Tibial nerve (tissue), 4 donors: Measurements from ENCODE around the gene CACNA1B. TPM values are rescaled to one million over a fixed set of nuclear protein-coding genes. Genes with fewer than 3 reads are reported as not detected.

Experiments
- DNase-seq, 2 donors: peaks; one replicate each; pipeline ENCODE4 v3.0.0-alpha.2; 2019; ENCODE audit warnings: low spot score in 2 of 2
- H3K27ac ChIP-seq, 4 donors: fragments of 200-600 bp; sonication (generic) in 3 of 4; one replicate each; pipeline ENCODE4 v1.5.1; 2017 to 2019; ENCODE audit warnings: mild to moderate bottlenecking in 1 of 4
- H3K27me3 ChIP-seq, 2 donors: fragments of 200-600 bp; sonication (generic) in 1 of 2; one replicate each; pipeline versions ENCODE4 v1.5.1 to v1.6.0; 2017 to 2019
- H3K36me3 ChIP-seq, 3 donors: fragments of 200-600 bp; sonication (generic); one replicate each; pipeline ENCODE4 v1.5.1; 2018 to 2019
- H3K4me1 ChIP-seq, 4 donors: fragments of 200-600 bp; sonication (generic) in 3 of 4; one replicate each; pipeline ENCODE4 v1.5.1; 2017 to 2019
- H3K4me3 ChIP-seq, 4 donors: fragments of 200-600 bp; sonication (generic) in 3 of 4; one replicate each; pipeline ENCODE4 v1.5.1; 2017 to 2019; ENCODE audit warnings: mild to moderate bottlenecking in 1 of 4, moderate library complexity in 1 of 4
- H3K9me3 ChIP-seq, 4 donors: fragments of 200-600 bp; sonication (generic) in 3 of 4; one replicate each; pipeline ENCODE4 v1.5.1; 2017 to 2019
- EP300 ChIP-seq, 2 donors: sonication (generic); formaldehyde crosslinking; IDR thresholded peaks; one replicate each; pipeline ENCODE4 v1.6.1; 2017; ENCODE audit warnings: antibody characterized with exemption in 2 of 2, mild to moderate bottlenecking in 1 of 2
- POLR2A ChIP-seq, 2 donors: fragments of 450-650 bp; IDR thresholded peaks; one replicate each; pipeline ENCODE4 v1.6.1; 2017; ENCODE audit warnings: antibody characterized with exemption in 2 of 2, mild to moderate bottlenecking in 2 of 2, moderate library complexity in 2 of 2
- WGBS, 2 donors: methylation state at CpG; one replicate each; pipeline ENCODE4 v1.1.5; 2018; 5-methylcytosine and 5-hydroxymethylcytosine counted together
- total RNA-seq, 4 donors: library from RNA; depleted of rRNA; stranded (reverse); fragments of >200 nt; gene quantifications; one replicate each; pipeline ENCODE4 v1.1.0, GENCODE V29; 2016
- TF ChIP-seq, protein P1 (sequence below), 5 experiments: fragments of 200-600 bp in 3 of 5; fragments of 450-650 bp in 2 of 5; sonication (generic) in 3 of 5; IDR thresholded peaks; one replicate each; pipeline ENCODE4 v1.5.1; 2016 to 2019; ENCODE audit warnings: antibody characterized with exemption in 5 of 5, mild to moderate bottlenecking in 3 of 5, moderate library complexity in 2 of 5

Gene CACNA1B
- total RNA-seq, 4 donors from 2014 or later, result under 0.01 TPM; not detected in 2

DNA sequence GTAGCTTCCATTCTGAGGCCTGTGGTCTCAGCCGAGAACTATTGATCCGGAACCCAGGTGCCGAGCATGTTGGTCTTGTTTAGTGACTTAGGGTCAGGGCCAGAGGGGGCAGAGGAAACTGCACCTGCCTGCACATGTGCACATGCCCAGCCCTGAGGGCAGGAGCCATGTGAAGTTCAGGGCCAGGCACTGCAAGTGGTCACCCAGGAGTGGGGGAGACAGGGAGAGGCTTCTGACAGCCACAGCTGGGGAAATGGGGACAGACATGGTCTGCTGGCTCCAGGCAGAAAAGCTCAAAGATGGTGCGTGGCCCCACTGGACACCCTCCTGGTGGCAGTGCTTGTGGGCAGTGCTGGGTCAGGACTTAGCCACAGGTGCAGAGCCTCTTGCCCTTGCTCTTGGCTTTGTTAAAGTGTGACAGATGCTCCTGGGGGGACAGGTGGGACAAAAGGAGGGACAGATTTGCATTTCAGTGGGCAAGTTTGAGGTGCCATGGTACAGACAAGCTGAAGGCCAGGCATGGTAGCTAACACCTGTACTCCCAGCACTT, 134.4 kb downstream of the CACNA1B start:
- H3K27ac ChIP-seq, result no peak overlapping the region
- no peaks in the 10 kb centered on the region for H3K9me3 ChIP-seq
- WGBS, 2 donors, result 80 to 89% methylated on average over 4 of the region's 4 CpGs
- no peaks in the 10 kb centered on the region for H3K4me1 ChIP-seq
- no peaks in the 10 kb centered on the region for H3K36me3 ChIP-seq
- H3K27me3 ChIP-seq, result no peaks in the 10 kb centered on the region
- H3K4me3 ChIP-seq, result no peak overlapping the region
- no peak for DNase-seq
- TF ChIP-seq POLR2A (IDR thresholded peaks at IDR 0.05) (no peak), EP300 (IDR thresholded peaks at IDR 0.05) (no peak)
- TF ChIP-seq, protein P1, sequence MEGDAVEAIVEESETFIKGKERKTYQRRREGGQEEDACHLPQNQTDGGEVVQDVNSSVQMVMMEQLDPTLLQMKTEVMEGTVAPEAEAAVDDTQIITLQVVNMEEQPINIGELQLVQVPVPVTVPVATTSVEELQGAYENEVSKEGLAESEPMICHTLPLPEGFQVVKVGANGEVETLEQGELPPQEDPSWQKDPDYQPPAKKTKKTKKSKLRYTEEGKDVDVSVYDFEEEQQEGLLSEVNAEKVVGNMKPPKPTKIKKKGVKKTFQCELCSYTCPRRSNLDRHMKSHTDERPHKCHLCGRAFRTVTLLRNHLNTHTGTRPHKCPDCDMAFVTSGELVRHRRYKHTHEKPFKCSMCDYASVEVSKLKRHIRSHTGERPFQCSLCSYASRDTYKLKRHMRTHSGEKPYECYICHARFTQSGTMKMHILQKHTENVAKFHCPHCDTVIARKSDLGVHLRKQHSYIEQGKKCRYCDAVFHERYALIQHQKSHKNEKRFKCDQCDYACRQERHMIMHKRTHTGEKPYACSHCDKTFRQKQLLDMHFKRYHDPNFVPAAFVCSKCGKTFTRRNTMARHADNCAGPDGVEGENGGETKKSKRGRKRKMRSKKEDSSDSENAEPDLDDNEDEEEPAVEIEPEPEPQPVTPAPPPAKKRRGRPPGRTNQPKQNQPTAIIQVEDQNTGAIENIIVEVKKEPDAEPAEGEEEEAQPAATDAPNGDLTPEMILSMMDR (IDR thresholded peaks at IDR 0.05), result no peak

DNA sequence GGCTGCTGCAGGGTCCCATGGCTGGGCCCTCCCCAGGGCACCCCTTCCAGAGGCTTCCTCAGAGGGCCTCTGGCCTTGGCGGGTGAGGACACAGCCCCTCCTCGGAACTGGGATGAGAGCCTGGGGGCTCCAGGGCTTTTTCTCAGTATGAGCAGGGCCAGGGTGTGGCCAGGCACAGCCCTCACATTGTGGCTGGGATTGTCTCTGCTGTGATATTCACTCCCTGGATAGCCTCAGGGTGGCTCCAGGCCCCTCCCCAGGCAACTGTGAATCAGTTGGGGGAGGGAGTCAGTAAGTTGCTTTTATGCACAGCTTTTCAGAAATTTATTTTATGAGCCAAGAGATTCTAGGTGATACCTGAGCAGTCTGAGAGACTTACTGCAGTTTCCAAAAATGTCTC, 135.7 kb downstream of the CACNA1B start:
- TF ChIP-seq, protein P1 (IDR thresholded peaks at IDR 0.05), result no peak
- TF ChIP-seq EP300 (IDR thresholded peaks at IDR 0.05) (no peak), POLR2A (IDR thresholded peaks at IDR 0.05) (no peak)
- WGBS, 2 donors, result 55 to 76% methylated on average over 2 of the region's 2 CpGs
- H3K27ac ChIP-seq, result no peak overlapping the region
- no peaks in the 10 kb centered on the region for H3K27me3 ChIP-seq
- no peak for DNase-seq
- no peak overlapping the region for H3K4me3 ChIP-seq
- H3K36me3 ChIP-seq, result no peaks in the 10 kb centered on the region
- H3K9me3 ChIP-seq, result no peaks in the 10 kb centered on the region
- no peaks in the 10 kb centered on the region for H3K4me1 ChIP-seq

DNA sequence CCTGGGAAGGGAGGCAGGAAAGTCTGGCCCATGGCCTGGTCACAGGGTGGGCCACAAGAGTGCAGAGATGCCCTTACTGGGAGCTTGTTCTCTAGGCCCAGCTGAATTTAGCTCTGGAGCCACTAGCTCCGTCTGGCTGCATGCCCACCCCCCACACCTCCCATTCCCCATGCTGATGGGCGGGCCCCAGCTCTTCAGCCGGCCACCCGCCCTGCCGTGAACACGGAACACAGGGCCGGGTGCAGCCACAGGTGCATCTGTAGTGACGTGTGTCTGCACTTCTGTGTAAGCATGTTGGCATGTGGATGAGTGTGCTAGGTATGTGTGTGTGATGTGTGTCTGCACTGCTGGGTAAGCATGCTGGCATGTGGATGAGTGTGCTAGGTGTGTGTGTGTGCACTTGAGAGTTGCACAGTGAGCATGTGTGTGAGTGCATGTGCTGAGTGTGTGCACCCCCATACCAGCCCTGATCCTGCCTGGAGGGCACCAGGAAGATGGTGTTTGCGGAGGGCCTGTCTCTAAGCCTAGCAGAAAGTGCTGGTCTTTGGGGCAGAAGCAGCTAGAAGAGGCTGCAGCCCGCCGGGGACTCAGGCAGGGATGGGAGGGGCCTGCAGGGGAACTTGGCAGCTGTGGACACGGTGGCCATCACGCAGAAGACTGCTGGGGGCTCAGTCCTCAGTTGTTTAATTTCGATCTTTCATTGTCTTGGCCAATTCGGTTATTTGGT, 136.4 kb downstream of the CACNA1B start:
- H3K27ac ChIP-seq, result no peak overlapping the region
- WGBS, 2 donors, result 63% methylated on average over 15 of the region's 15 CpGs
- TF ChIP-seq POLR2A (IDR thresholded peaks at IDR 0.05), result no peak
- TF ChIP-seq, protein P1 (IDR thresholded peaks at IDR 0.05), result no peak
- TF ChIP-seq EP300 (IDR thresholded peaks at IDR 0.05), result no peak
- no peaks in the 10 kb centered on the region for H3K9me3 ChIP-seq
- no peaks in the 10 kb centered on the region for H3K4me1 ChIP-seq
- DNase-seq, result no peak
- no peak overlapping the region for H3K4me3 ChIP-seq
- no peaks in the 10 kb centered on the region for H3K36me3 ChIP-seq
- H3K27me3 ChIP-seq, result no peaks in the 10 kb centered on the region

DNA sequence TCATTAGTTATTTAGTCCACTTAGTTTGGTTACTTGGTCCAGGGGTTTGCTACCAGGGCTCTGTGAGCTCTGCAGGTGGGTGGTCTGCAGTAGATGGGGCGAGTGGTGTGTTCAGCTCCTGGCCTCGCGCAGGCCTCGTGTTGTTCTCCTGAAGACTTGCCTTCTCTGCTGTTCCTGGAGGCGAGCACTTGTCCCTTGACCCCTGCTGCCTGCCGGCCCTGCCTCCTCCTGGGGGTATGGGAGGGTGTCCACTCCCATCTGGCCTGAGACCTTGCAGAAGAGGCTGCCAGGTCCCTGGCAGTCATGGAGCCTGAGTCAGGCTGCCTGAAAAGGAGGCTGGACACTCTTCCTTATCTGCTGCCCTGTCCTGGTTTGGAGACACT, 137.0 kb downstream of the CACNA1B start:
- no peak for DNase-seq
- Histone ChIP-seq H3K36me3 (no peaks in the 10 kb centered on the region), H3K27ac (no peak overlapping the region), H3K9me3 (no peaks in the 10 kb centered on the region), H3K27me3 (no peaks in the 10 kb centered on the region), H3K4me3 (no peak overlapping the region), H3K4me1 (no peaks in the 10 kb centered on the region)
- WGBS, 2 donors, result 49 to 61% methylated on average over 6 of the region's 6 CpGs
- TF ChIP-seq EP300 (IDR thresholded peaks at IDR 0.05) (no peak), POLR2A (IDR thresholded peaks at IDR 0.05) (no peak)
- TF ChIP-seq, protein P1 (IDR thresholded peaks at IDR 0.05), result no peak

DNA sequence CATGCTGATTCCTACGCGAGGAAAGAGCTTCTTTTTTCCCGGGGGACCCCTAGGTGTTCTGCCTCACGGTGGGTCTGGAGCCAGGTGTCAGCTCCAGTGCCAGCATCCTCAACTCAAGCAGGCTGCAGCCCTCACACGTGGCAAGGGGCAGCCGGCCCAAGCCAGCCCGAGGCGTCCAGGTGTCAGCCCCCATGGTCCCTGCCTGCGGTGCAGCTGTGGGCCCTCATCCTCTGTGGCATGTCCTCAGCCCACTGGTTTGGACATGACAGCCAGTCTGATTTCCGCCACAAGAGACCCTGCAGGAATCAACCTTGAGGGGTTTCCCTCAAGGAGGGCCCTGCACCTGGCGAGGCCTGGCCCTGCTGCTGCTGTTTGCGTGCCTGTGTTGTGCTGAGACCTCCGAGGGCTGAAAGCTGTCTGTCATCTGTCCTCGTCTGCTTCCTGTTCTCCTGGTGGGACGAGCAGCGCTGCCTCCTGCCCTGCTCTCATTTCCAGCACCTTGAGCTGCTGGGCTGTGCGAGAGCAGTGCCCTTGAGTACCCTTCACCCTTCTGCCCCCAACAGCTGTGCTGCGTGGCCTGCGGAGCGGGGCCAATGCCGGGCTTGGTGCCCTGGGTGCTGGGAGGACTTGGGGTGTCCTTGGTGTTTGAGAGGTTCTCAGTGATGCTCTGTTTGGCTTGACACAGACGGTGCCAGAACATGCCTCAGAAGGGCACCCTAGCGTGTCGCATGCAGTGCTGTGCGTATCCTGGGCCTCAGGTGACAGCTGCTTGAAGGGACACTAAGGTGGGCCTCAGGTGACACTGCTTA, 137.6 kb downstream of the CACNA1B start:
- Histone ChIP-seq H3K27me3 (no peaks in the 10 kb centered on the region), H3K36me3 (no peaks in the 10 kb centered on the region), H3K27ac (no peak overlapping the region), H3K4me1 (no peaks in the 10 kb centered on the region), H3K4me3 (no peak overlapping the region), H3K9me3 (no peaks in the 10 kb centered on the region)
- TF ChIP-seq POLR2A (IDR thresholded peaks at IDR 0.05) (no peak), EP300 (IDR thresholded peaks at IDR 0.05) (no peak)
- TF ChIP-seq, protein P1 (IDR thresholded peaks at IDR 0.05), result no peak
- DNase-seq, result no peak
- WGBS, 2 donors, result 78 to 81% methylated on average over 18 to 21 of the region's 25 CpGs
